HepG2 (cell line): ENCODE results near the gene GPC2. TPM values are rescaled to one million over a fixed set of nuclear protein-coding genes. Genes with fewer than 3 reads are reported as not detected.

Experiments
- BORCS8-MEF2B ChIP-seq: sonication (generic); formaldehyde crosslinking; IDR thresholded peaks from 2 replicates; pipeline ENCODE4 v1.8.0; 2022; ENCODE audit warnings: mild to moderate bottlenecking, missing genetic modification reagents
- FOSL2 ChIP-seq: sonication (generic); formaldehyde crosslinking; IDR thresholded peaks from 2 replicates; pipeline ENCODE4 v1.4.0; 2020; ENCODE audit warnings: missing genetic modification reagents
- FOXO1 ChIP-seq: sonication (generic); formaldehyde crosslinking; IDR thresholded peaks from 2 replicates; pipeline ENCODE4 v1.4.0; 2020; ENCODE audit warnings: missing genetic modification reagents
- IRF2 ChIP-seq: IDR thresholded peaks from 2 replicates; pipeline ENCODE4 v1.6.1; 2018; ENCODE audit warnings: missing genetic modification reagents, missing compliant biosample characterization
- JARID2 ChIP-seq: sonication (generic); formaldehyde crosslinking; IDR thresholded peaks from 2 replicates; pipeline ENCODE4 v1.8.1; 2023; ENCODE audit warnings: missing genetic modification reagents, inconsistent platforms; ENCODE audit not compliant: insufficient replicate concordance
- KDM1A ChIP-seq: IDR thresholded peaks from 2 replicates; pipeline ENCODE4 v1.6.1; 2016; ENCODE audit warnings: missing compliant biosample characterization
- MXD4 ChIP-seq: IDR thresholded peaks from 2 replicates; pipeline ENCODE4 v1.6.1; 2016; ENCODE audit warnings: mild to moderate bottlenecking, missing biosample characterization, missing genetic modification reagents
- PAF1 ChIP-seq: IDR thresholded peaks from 2 replicates; pipeline ENCODE4 v1.6.1; 2016; ENCODE audit warnings: missing genetic modification reagents, missing compliant biosample characterization
- POGZ ChIP-seq: sonication (generic); formaldehyde crosslinking; IDR thresholded peaks from 2 replicates; pipeline ENCODE4 v1.4.0; 2020; ENCODE audit warnings: mild to moderate bottlenecking, missing genetic modification reagents
- RELA ChIP-seq: sonication (generic); formaldehyde crosslinking; IDR thresholded peaks from 2 replicates; pipeline ENCODE4 v1.4.0; 2020; ENCODE audit warnings: missing genetic modification reagents
- SATB2 ChIP-seq: sonication (generic); formaldehyde crosslinking; IDR thresholded peaks from 2 replicates; pipeline ENCODE4 v1.5.0; 2020; ENCODE audit warnings: missing genetic modification reagents
- SCMH1 ChIP-seq: sonication (generic); formaldehyde crosslinking; IDR thresholded peaks from 2 replicates; pipeline ENCODE4 v1.9.0; 2021; ENCODE audit warnings: missing genetic modification reagents, mild to moderate bottlenecking, borderline replicate concordance
- SMAD3 ChIP-seq: sonication (generic); formaldehyde crosslinking; IDR thresholded peaks from 2 replicates; pipeline ENCODE4 v1.4.0; 2020; ENCODE audit warnings: missing genetic modification reagents
- SSRP1 ChIP-seq: IDR thresholded peaks from 2 replicates; pipeline ENCODE4 v1.6.1; 2016; ENCODE audit warnings: control low read depth
- ZEB1 ChIP-seq: IDR thresholded peaks from 2 replicates; pipeline ENCODE4 v1.6.1; 2012; ENCODE audit warnings: mild to moderate bottlenecking, low read depth, inconsistent platforms; ENCODE audit not compliant: insufficient replicate concordance
- ZIK1 ChIP-seq: sonication (generic); formaldehyde crosslinking; IDR thresholded peaks from 2 replicates; pipeline ENCODE4 v1.5.0; 2020; ENCODE audit warnings: mild to moderate bottlenecking, low read depth, missing genetic modification reagents, borderline replicate concordance
- ZNF10 ChIP-seq: sonication (generic); formaldehyde crosslinking; IDR thresholded peaks from 2 replicates; pipeline ENCODE4 v1.4.0; 2020; ENCODE audit warnings: mild to moderate bottlenecking, low read depth, missing genetic modification reagents, borderline replicate concordance
- ZNF263 ChIP-seq: sonication (generic); formaldehyde crosslinking; IDR thresholded peaks from 2 replicates; pipeline ENCODE4 v1.4.0; 2020; ENCODE audit warnings: missing genetic modification reagents
- ZNF598 ChIP-seq: sonication (generic); formaldehyde crosslinking; IDR thresholded peaks from 2 replicates; pipeline ENCODE4 v1.5.1; 2020; ENCODE audit warnings: mild to moderate bottlenecking, missing genetic modification reagents, borderline replicate concordance
- ZNF660 ChIP-seq: sonication (generic); formaldehyde crosslinking; IDR thresholded peaks from 2 replicates; pipeline ENCODE4 v1.5.1; 2020; ENCODE audit warnings: mild to moderate bottlenecking, low read depth, missing genetic modification reagents, borderline replicate concordance
- ZNF737 ChIP-seq: sonication (generic); formaldehyde crosslinking; IDR thresholded peaks from 2 replicates; pipeline ENCODE4 v1.5.0; 2020; ENCODE audit warnings: missing genetic modification reagents, mild to moderate bottlenecking, borderline replicate concordance
- ZSCAN29 ChIP-seq: sonication (generic); formaldehyde crosslinking; conservative IDR thresholded peaks from 2 replicates; pipeline ENCODE4 v1.4.0; 2020; ENCODE audit warnings: mild to moderate bottlenecking, missing genetic modification reagents
- ZSCAN31 ChIP-seq: sonication (generic); formaldehyde crosslinking; IDR thresholded peaks from 2 replicates; pipeline ENCODE4 v1.5.0; 2020; ENCODE audit warnings: low read depth, mild to moderate bottlenecking, missing genetic modification reagents
- polyA plus RNA-seq, 8 experiments: library from polyadenylated mRNA; depleted of rRNA in 3 of 8; stranded (reverse) in 7 of 8; unstranded in 1 of 8; fragments of >200 nt; fragmentation: Illumina TruSeq in 4 of 8; extraction: Trizol in 4 of 8; gene quantifications; 2 replicates each; pipeline versions ENCODE4 v1.2.1 to v1.2.3, GENCODE V29; 2011 to 2016; ENCODE audit warnings: low read depth in 4 of 8, missing spikeins in 1 of 8, mixed read lengths in 1 of 8; ENCODE audit not compliant: insufficient read depth in 1 of 8
- total RNA-seq, 5 experiments: library from RNA; depleted of rRNA; stranded (reverse); fragments of >200 nt; fragmentation: Illumina TruSeq; extraction: Trizol; gene quantifications; 2 replicates each; pipeline ENCODE4 v1.2.3, GENCODE V29; 2016; ENCODE audit warnings: low read depth in 1 of 5
- TF ChIP-seq, protein P1 (sequence below): sonication (generic); formaldehyde crosslinking; IDR thresholded peaks from 2 replicates; pipeline ENCODE4 v1.5.0; 2020; ENCODE audit warnings: missing genetic modification reagents, mild to moderate bottlenecking, borderline replicate concordance
- TF ChIP-seq, protein P2 (sequence below): sonication (generic); formaldehyde crosslinking; IDR thresholded peaks from 2 replicates; pipeline ENCODE4 v1.4.0; 2020; ENCODE audit warnings: mild to moderate bottlenecking, missing genetic modification reagents
- TF ChIP-seq, protein P3 (sequence below): sonication (generic); formaldehyde crosslinking; IDR thresholded peaks from 2 replicates; pipeline ENCODE4 v1.4.0; 2020; ENCODE audit warnings: missing genetic modification reagents, borderline replicate concordance
- TF ChIP-seq, protein P4 (sequence below): sonication (generic); formaldehyde crosslinking; IDR thresholded peaks from 2 replicates; pipeline ENCODE4 v1.8.0; 2022; ENCODE audit warnings: missing genetic modification reagents, low read depth, mild to moderate bottlenecking, borderline replicate concordance

GPC2 gene
- total and polyA plus RNA-seq, 2 of the 13 experiments (the other 11 are each of a cell fraction or from before 2014, with no cell fraction given), result 0.64 to 0.78 TPM

DNA sequence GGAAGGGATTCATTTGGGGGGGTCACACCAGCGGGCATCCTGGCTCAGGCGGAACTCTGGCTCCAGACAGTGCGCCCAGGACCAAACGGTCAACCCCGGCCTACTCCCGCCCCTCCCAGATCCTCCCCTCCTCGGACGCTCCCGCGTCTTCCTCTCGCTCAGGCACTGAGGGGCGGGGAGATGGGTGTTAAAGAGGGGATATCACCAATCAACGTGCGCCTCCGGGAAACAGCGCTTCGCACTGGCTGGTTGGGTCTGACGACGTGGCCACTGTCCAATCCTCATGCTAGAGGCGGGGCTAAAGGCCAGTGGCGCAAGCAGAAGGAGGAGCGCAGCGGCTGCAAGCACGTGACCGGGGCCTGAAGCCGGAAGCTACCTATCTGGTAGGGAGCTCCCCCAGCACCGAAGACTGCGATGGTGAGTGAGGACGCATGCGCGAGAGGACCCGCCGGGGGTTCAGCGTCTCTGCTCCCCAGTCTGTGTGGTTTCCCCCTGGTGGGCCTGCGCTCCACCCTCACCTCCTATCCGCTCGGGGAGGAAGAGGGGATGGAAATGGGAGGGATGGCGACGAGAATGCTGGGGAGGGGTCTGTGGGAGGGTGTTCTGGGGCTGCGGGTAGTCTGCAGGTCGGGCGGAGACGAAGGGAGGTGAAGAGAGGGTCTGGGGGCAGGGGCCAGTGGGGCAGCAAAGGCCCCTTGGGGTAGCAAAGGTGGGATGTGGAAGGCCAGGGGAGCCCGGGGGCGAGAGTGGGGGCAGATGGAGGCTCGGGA is 28.4 kb downstream of the GPC2 start, which contains the start of gene LAMTOR4 (continued):
- TF ChIP-seq KDM1A (CRISPR knock-in tag) (no peak), RELA (no peak), SATB2 (CRISPR knock-in tag) (no peak), ZNF263 (no peak), FOSL2 (CRISPR knock-in tag) (no peak), ZSCAN29 (CRISPR knock-in tag) (no peak), ZNF598 (CRISPR knock-in tag) (peak; percentile 16; the same call in 1 of the 2 replicates), ZIK1 (CRISPR knock-in tag) (no peak), ZEB1 (no peak), FOXO1 (CRISPR knock-in tag) (peak; percentile 4; the same call in 1 of the 2 replicates), ZNF737 (CRISPR knock-in tag) (no peak), SMAD3 (peak; percentile 50; the same call in 1 of the 2 replicates), BORCS8-MEF2B (CRISPR knock-in tag) (no peak), ZNF10 (no peak), IRF2 (CRISPR knock-in tag) (no peak), MXD4 (CRISPR knock-in tag) (peak; percentile 53), SCMH1 (CRISPR knock-in tag) (no peak), SSRP1 (CRISPR knock-in tag) (no peak), ZNF660 (no peak), JARID2 (no peak), ZSCAN31 (no peak), POGZ (CRISPR knock-in tag) (0 out of 2 replicates have a peak, but pooled peaks have one; percentile 26), PAF1 (CRISPR knock-in tag) (no peak)
- TF ChIP-seq, protein P1, sequence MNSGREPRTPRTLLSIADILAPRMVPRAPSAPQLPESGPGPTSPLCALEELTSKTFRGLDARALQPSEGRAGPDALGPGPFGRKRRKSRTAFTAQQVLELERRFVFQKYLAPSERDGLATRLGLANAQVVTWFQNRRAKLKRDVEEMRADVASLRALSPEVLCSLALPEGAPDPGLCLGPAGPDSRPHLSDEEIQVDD, result no peak
- TF ChIP-seq, protein P2, sequence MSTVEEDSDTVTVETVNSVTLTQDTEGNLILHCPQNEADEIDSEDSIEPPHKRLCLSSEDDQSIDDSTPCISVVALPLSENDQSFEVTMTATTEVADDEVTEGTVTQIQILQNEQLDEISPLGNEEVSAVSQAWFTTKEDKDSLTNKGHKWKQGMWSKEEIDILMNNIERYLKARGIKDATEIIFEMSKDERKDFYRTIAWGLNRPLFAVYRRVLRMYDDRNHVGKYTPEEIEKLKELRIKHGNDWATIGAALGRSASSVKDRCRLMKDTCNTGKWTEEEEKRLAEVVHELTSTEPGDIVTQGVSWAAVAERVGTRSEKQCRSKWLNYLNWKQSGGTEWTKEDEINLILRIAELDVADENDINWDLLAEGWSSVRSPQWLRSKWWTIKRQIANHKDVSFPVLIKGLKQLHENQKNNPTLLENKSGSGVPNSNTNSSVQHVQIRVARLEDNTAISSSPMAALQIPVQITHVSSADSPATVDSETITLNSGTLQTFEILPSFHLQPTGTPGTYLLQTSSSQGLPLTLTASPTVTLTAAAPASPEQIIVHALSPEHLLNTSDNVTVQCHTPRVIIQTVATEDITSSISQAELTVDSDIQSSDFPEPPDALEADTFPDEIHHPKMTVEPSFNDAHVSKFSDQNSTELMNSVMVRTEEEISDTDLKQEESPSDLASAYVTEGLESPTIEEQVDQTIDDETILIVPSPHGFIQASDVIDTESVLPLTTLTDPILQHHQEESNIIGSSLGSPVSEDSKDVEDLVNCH (CRISPR knock-in tag), result no peak
- TF ChIP-seq, protein P3, sequence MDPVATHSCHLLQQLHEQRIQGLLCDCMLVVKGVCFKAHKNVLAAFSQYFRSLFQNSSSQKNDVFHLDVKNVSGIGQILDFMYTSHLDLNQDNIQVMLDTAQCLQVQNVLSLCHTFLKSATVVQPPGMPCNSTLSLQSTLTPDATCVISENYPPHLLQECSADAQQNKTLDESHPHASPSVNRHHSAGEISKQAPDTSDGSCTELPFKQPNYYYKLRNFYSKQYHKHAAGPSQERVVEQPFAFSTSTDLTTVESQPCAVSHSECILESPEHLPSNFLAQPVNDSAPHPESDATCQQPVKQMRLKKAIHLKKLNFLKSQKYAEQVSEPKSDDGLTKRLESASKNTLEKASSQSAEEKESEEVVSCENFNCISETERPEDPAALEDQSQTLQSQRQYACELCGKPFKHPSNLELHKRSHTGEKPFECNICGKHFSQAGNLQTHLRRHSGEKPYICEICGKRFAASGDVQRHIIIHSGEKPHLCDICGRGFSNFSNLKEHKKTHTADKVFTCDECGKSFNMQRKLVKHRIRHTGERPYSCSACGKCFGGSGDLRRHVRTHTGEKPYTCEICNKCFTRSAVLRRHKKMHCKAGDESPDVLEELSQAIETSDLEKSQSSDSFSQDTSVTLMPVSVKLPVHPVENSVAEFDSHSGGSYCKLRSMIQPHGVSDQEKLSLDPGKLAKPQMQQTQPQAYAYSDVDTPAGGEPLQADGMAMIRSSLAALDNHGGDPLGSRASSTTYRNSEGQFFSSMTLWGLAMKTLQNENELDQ (CRISPR knock-in tag), result no peak
- TF ChIP-seq, protein P4, sequence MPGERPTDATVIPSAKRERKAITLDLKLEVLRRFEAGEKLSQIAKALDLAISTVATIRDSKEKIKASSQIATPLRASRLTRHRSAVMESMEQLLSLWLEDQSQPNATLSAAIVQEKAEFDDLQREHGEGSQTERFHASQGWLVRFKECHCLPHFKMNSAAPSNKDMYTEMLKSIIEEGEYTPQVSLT, result no peak
